ENCODE results near the gene LRRC4.

LRRC4 gene

DNA sequence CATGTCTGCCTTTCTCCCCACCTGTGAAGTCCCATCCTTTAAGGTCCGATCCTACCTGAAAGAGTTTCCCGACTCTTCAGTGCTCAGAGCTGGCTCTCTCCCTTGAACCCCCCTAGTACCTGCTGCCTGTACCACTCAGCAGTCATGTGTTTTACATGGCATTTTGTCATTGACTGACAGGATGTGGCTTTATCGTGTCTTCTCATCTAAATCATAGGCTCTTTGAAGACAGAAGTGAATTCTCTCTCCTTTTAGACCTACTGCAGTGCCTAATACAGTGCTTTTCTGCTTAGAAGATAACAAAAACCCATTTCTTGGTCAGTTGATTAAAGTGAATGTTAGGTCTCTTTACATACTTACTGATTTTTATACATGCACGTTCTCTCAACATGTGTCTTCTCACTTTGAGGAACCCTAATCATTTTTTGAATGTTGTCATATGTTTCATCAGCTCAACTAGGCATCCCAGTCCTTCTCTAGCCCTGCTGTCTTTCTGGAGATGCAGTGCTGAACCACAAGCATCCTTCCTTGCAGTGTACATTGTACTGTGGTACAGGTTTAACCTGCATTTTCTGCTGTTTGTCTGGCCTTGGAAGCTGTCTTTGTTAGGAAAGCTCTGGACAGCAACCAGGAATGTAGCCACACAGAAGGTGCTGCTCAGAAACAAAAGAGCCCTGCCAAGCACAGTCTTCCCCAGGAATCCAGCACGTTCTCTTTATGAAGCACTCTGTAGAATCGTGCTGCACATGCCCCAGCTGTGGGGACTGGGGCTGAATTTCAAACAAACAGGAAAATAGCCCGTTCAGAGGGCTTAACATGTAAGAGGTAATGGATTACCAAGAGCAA lies 28.1 kb upstream of the LRRC4 start:
- DNase-seq (ENCODE audit: low read depth) = no peak

DNA sequence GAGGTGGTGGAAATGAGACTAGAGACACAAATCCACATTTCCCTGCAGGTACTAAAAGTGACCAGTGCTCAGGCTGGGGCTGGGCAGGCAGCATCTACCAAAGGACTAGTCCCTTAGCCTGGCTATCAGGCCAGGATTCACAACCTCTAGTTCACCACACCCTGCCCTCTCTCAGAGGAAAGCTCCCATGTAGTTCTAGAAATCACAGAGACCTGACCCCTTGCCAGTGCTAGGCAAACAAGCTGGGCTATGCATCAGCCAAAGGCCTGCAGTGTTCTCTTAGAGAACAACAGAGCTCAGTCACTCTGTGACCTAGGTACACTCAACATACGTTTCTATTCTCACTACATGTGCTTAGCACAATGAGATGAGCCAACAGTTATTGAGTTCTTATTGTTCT lies 26.7 kb upstream of the LRRC4 start:
- DNase-seq (ENCODE audit: low read depth) = no peak

GRCh38 chr7:128056901-128057300 lies 25.7 kb upstream of the LRRC4 start:
- no peak for DNase-seq (ENCODE audit: low read depth)

DNA sequence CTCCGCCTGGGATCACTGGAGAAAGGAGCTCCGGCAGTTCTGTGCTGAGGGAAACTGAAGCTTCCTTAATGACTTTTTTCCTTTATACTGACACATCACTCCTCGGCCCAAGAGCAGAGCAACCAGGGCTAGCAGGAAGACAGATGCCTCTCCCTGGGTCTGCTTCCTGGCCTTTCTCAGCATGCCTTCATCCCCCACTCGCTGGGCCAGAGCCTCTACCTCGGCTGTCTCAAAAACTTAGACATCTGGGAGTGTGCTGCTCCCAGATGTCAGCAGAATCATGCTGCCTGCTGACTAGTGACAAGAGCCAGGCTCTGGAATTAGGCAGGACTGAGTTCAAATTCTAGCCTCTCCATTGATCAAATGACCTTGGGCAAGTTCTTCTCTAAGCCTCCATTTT lies 24.4 kb upstream of the LRRC4 start:
- no peak for DNase-seq (ENCODE audit: low read depth)

DNA sequence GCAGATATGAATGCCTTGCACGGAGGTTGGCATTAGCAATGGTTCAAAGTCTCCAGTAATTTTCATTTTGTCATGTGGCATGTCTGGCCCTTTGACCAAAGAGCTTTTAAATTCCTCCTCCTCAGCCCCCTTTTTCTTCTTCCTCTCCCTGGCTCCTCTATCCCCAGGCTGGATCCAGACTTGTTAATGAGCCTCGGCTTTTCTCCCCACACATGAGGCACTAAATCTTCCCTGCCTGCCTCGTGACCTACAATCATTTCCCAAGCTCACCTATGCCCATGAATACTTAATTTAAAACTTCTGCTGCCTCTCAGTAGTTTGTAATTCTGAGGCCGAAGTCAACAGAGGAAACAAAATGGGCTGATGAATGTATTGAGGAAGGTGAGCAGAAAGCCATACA lies 23.3 kb upstream of the LRRC4 start:
- no peak for DNase-seq (ENCODE audit: low read depth)

DNA sequence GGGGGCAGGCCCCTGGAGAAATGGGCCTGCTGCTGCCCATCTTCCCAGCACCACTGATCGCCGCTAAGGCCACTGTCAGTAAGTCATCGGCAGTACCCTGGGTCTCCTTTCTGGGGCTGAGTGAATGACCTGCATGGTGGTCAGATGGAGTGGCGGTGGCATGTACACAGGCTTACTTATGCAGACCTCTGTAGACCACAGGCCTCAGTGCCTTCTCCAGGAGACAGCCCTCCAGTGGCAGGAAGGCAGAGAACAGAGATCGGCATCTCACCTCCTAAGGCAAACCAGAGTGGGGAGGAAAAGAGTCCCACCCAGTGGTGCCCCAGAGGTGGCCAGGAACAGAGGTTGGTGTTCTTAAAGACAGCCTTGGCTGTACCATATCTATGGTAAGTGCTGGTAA lies 22.8 kb upstream of the LRRC4 start:
- no peak for DNase-seq (ENCODE audit: low read depth)

- no peak for DNase-seq (ENCODE audit: low read depth)
These were observed 21.8 kb upstream of the LRRC4 start for GRCh38 chr7:128053023-128053422.

DNA sequence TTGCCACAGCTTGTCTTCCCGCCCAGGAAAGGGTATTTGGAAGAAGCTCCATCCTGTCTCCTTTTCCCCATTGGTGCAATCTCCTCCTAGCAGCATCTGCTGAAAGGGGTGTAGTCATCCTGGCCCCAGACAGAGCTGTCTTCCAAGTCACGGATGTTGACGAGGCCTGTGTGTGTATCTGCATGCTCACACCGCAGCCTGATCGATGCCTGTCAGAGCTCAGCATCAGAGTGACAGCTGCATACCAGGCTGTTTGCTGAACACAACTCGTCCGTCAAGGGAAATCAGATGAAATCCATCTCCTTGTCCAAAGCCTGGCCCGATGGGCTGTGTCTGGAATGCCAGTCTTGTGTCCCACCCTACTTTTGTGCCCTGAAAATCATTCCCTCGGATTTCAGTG lies 21.2 kb upstream of the LRRC4 start:
- DNase-seq (ENCODE audit: low read depth) = no peak

DNA sequence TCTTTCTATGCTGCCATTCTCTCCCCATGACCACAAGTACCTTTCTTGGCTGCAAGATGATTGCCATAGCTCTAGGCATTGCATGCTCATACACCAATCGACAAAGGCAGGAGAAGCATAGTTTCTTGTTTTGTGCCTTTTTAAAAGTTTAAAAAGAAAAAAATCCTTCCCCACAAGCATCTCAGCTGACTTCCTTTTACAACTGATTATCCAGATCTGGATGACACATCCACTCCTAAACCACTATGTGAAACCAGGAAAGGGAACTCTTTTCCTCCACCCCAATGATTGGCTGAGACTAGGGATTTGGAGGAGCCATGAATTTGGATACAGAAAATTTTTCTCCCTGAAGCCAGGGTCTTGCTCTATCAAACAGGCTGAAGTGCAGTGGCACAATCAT lies 14.5 kb upstream of the LRRC4 start:
- DNase-seq (ENCODE audit: low read depth) = no peak

- DNase-seq (ENCODE audit: low read depth) = no peak
These were observed 13.9 kb upstream of the LRRC4 start for GRCh38 chr7:128045158-128045557.

DNA sequence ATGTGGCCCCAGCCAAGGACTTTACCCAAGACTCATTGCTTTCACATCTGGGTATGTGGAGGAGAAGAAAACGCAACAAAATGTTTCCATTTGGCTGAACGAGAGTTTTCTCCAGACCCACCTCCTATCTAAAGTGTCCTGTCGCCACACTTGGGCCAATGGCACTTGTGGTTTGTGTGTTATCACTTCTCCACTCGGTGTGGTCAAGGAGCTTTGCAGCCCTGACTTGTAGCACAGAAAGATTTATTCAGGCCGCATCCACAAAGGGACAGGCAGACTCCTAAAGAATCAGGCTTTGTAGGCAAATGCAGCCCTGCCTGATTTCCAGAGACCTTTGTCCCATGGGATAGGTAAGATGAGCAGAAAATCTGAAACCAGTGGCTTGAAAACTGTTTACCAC lies 12.8 kb upstream of the LRRC4 start:
- DNase-seq (ENCODE audit: low read depth) = no peak

DNA sequence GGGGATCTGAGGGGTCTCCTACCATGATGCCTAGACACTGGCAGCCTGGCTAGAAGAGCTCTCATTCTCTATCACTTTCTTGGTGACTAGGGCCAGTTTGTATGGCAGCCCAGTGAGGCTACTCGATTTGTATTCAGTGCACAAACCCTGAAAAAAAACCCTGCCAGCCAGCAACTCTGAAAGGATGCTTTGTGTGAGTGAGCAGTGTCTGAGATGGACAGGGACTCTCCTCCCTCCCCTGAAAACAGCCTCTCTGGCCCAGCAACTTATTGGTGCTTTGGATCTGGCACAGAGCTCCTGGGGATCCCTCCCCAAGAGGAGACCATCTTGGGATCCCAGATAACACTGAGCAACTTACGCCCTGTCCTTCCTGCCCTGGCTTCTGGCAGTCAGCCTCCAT lies 10.8 kb upstream of the LRRC4 start:
- no peak for DNase-seq (ENCODE audit: low read depth)

- DNase-seq (ENCODE audit: low read depth) = no peak
These were observed 10.0 kb upstream of the LRRC4 start for GRCh38 chr7:128041203-128041602.

DNA sequence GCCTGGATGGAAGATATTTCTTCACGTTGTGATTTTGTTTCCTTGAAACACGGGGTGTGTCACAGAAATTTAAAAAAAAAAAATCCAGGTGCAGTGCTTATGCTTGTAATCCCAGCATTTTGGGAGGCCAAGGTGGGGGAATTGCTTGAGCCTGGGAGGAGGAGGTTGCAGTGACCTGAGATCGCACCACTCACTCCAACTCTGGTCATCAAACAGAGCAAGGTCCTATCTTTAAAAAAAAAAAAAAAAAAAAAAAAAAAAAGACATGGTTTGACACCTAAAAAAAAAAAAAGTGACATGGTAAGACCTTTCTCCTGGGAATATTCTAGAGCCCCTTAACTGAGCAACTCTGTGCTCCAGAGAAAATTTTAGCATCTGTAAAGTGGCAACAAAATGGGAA lies 9.0 kb upstream of the LRRC4 start:
- DNase-seq (ENCODE audit: low read depth) = no peak

GRCh38 chr7:128039544-128039953 lies 8.3 kb upstream of the LRRC4 start:
- DNase-seq (ENCODE audit: low read depth) = no peak

- DNase-seq (ENCODE audit: low read depth) = no peak
These were observed 6.8 kb upstream of the LRRC4 start for GRCh38 chr7:128037880-128038619.

DNA sequence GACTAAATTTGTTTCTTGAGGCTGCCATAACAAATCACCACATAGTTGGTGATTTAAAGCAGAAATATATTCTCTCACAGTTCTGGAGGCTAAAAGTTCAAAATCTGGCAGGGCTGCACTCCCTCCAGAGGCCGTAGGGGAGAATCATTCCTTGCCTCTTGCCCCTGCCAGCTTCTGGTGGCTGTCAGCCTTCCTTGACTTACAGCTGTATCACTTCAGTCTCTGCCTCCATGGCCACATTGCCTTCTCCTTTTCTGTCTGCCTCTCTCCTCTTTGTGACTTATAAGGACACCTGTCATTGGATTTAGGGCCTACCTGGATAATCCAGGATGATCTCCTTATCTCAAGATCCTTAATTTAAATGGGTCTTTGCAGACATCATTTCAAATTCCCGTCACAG lies 5.8 kb upstream of the LRRC4 start:
- DNase-seq (ENCODE audit: low read depth) = no peak

DNA sequence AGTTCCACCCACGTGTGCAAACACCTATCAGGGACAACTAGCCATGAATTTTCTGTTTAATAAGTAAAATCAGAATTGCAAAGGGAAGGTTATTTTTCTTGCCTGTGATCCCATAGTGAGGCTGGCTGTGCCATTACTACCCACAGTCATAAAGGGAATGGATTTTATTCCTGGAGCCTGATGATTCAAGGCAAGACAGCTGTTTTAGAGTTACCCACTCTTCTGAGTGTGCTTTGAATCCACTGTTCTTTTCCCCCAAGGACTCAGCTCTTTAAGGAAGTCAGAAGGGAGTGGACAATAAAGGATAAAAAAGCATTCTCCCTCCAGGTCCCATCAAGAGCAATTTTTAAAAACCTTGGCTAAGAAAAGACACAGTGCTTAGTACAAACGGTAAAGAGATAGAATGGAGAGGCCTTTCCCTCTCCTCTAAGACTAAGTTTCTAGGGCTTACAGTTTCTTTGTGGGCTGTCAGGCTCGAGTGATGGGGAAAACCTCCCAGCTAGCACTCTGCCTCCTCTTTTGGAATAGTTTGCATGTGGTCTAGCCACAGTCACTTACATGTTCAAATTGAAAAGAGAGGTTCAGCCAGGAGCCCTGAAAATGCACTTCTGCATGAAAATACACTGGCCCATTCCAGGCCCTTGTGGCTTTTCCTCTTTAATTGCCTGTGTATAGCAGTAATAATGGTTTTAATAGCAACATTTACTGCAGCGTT lies 5.1 kb upstream of the LRRC4 start:
- DNase-seq (ENCODE audit: low read depth) = no peak

DNA sequence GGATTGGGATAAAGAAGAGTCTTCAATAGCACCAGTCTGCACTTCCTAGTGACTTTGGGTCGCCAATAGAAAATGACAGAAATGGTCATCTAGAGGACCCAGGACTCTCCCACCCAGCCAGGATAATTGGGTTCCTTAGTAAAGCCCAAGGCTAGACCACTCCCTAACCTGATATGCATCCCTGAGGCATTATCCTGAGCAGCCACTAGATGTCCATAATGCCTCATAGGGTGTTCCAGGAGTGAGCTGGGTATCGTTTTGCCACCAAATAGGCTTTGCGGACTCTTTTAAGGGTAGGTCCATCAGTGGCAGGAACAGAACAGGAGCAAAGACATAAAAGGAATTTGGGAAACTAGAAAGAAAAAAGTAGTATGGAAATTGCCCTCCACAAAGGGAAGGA lies 4.5 kb upstream of the LRRC4 start:
- DNase-seq (ENCODE audit: low read depth) = no peak

DNA sequence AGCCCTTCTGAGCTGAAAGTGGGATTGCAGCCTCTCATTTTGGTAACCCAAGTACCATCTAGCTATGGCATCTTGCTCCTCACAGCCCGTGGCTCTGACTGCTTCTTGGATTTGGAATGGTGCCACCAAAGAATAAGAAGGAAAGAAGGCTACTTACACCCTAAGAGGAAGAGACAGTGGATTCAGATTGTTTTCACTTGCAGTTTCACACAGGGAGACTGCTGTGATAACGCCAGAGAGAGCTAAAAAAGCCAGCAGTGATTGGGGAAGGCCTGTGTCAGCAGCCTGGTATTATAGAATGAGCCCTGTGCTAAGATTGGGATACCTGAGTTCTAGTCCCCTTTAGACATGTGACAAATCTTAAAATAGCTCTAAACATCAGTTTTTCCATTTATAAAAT lies 3.6 kb upstream of the LRRC4 start:
- no peak for DNase-seq (ENCODE audit: low read depth)

DNA sequence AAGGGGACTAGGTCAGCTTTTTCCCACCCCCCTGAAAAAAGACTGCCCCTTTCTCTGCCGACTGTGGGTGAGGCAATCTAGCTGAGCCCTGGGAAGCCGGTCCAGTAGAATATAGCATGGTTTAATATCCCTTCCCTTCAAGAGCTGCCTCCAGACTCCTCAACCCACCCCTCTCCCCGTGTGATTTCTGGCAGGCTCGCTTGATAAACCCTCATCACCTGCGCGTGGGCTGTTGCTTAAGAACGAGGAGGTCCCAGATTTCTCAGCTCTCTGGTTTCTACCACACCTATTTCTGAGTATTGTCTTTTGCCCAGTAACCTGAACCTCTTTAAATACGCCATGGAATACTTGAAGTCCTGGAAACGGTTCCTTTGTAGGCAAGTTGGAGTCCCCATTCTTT lies 2.0 kb upstream of the LRRC4 start:
- no peak for DNase-seq (ENCODE audit: low read depth)

DNA sequence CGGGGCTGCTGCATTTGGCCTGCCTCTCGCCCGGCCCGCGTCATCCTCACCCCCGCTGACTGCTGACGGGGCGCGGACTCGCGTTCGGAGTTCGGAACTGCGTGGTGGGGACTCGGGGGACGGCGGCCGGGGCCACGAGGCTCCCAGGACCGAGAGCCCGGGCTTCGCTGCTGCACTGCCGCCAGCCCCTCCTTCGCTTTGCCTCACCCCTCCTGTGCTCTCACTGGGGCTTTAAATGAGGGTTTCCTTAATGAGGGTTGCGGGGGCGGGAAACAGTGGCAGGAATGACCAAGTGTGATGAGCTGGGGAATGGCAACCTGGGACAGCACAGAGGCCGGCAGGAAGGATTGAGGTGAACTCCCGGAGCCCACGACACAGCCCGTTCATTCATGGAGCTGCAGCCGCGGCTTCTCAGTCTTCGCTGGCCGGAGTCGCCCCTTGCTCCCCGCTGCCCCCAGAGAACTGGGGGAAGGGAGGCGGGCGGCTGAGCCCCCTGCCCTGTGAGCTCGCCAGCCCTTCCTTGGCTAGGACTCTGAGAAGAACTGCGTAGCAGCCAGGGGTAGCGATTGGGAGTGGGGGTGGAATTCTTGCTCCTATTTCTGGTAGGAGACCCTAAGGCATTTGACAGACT lies 1.5 kb upstream of the LRRC4 start:
- DNase-seq (ENCODE audit: low read depth) = no peak

Data from activated T-cell treated with anti-CD3 and anti-CD28 coated beads for 24 hours (primary cell).